Astrocyte of the spinal cord (primary cell): ENCODE measurements around the gene SLC6A7.

Experiments used
- DNase-seq: peaks from one replicate; pipeline ENCODE4 v3.0.0; 2011; ENCODE audit warnings: low read depth, low spot score
- H3K4me3 ChIP-seq: 2 replicates; pipeline ENCODE4 v1.5.1; 2011; ENCODE audit warnings: low read depth, mild to moderate bottlenecking, low read length, moderate library complexity
- CTCF ChIP-seq: IDR thresholded peaks from 2 replicates; pipeline ENCODE4 v1.5.1; 2012; ENCODE audit warnings: low read depth, mild to moderate bottlenecking, low read length, inconsistent platforms
- in situ Hi-C: cut with HindIII; loops from 2 replicates; pipeline ENCODE4 v1.10.0; 2017; ENCODE audit warnings: low sequenced_read_pairs

The SLC6A7 gene

GRCh38 chr5:150155258-150156026 lies 34.4 kb upstream of the SLC6A7 start, which contains the start of gene PDGFRB:
PDGFRB (minus strand) TSS chr5:150155845; CDS start chr5:150137047, 18,798 bp downstream.
- TF ChIP-seq CTCF, result peak; percentile 9
- in situ Hi-C loops, result no loop called here
- peak; percentile 90 for DNase-seq
- peak within 1 kb of the TSS; percentile 68 for H3K4me3 ChIP-seq

- DNase-seq, result no peak
- peak overlapping the region; percentile 68 for H3K4me3 ChIP-seq
- no peak for TF ChIP-seq CTCF
- in situ Hi-C loops, result no loop called here
Observed at GRCh38 chr5:150156027-150156368, 33.9 kb upstream of the SLC6A7 start.

GRCh38 chr5:150156540-150156939 lies 33.3 kb upstream of the SLC6A7 start:
- in situ Hi-C loops, result no loop called here
- no peak for DNase-seq
- TF ChIP-seq CTCF, result no peak
- H3K4me3 ChIP-seq, result no peak overlapping the region

GRCh38 chr5:150157168-150157567 lies 32.7 kb upstream of the SLC6A7 start:
- in situ Hi-C loops, result no loop called here
- DNase-seq, result no peak
- H3K4me3 ChIP-seq, result no peak overlapping the region
- TF ChIP-seq CTCF, result no peak

- in situ Hi-C loops, result no loop called here
- no peak overlapping the region for H3K4me3 ChIP-seq
- no peak for TF ChIP-seq CTCF
- DNase-seq, result peak; percentile 35
Observed at GRCh38 chr5:150158170-150158949, 31.5 kb upstream of the SLC6A7 start.

GRCh38 chr5:150159031-150159430 lies 30.8 kb upstream of the SLC6A7 start:
- no peak for DNase-seq

More at GRCh38 chr5:150159031-150159430, 30.8 kb upstream of the SLC6A7 start:
- no peak overlapping the region for H3K4me3 ChIP-seq
- in situ Hi-C loops, result no loop called here
- TF ChIP-seq CTCF, result no peak
